Fibroblast of lung (primary cell): ENCODE data around the gene ALKBH3. TPM values are rescaled to one million over a fixed set of nuclear protein-coding genes. Genes with fewer than 3 reads are reported as not detected.
A peak's percentile ranks its signal among the peaks of the same experiment; 100 is the strongest.

Experiments used
- DNase-seq, 2 donors: peaks; one replicate each; pipeline versions ENCODE4 v3.0.0 to v3.0.0-alpha.2; 2010; ENCODE audit warnings: low read depth in 2 of 2
- H2AFZ ChIP-seq: 2 replicates; pipeline ENCODE4 v1.5.1; 2012; ENCODE audit warnings: low read length, control low read depth, inconsistent platforms
- H3K27ac ChIP-seq: 2 replicates; pipeline ENCODE4 v1.5.1; 2011; ENCODE audit warnings: low read length, control low read depth; ENCODE audit not compliant: insufficient read depth
- H3K27me3 ChIP-seq: 2 replicates; pipeline ENCODE4 v1.5.1; 2011; ENCODE audit warnings: mild to moderate bottlenecking, low read length; ENCODE audit not compliant: control insufficient read depth, insufficient read depth
- H3K36me3 ChIP-seq: 2 replicates; pipeline ENCODE4 v1.5.1; 2011; ENCODE audit warnings: low read length; ENCODE audit not compliant: control insufficient read depth, insufficient read depth
- H3K4me1 ChIP-seq: 2 replicates; pipeline ENCODE4 v1.5.1; 2011; ENCODE audit warnings: low read length; ENCODE audit not compliant: control insufficient read depth, insufficient read depth; ENCODE audit errors: extremely low read depth
- H3K4me2 ChIP-seq: 2 replicates; pipeline ENCODE4 v1.5.1; 2011; ENCODE audit warnings: low read length, control low read depth; ENCODE audit not compliant: insufficient read depth; ENCODE audit errors: extremely low read depth
- H3K4me3 ChIP-seq, 4 experiments: fragments of 200-600 bp in 1 of 4; sonication (generic) in 1 of 4; replicated peaks in 1 of 4; 2 replicates each; pipeline ENCODE4 v1.5.1; 2011 to 2016; ENCODE audit warnings: low read length in 4 of 4, low read depth in 3 of 4, mild to moderate bottlenecking in 3 of 4, control low read depth in 2 of 4, inconsistent platforms in 1 of 4, mixed read lengths in 1 of 4; ENCODE audit not compliant: insufficient read depth in 1 of 4; ENCODE audit errors: control extremely low read depth in 1 of 4
- H3K79me2 ChIP-seq: 2 replicates; pipeline ENCODE4 v1.5.1; 2012; ENCODE audit warnings: mild to moderate bottlenecking, low read length, inconsistent platforms; ENCODE audit not compliant: control insufficient read depth, insufficient read depth
- H3K9ac ChIP-seq: 2 replicates; pipeline ENCODE4 v1.5.1; 2011; ENCODE audit warnings: mild to moderate bottlenecking, low read length, control low read depth; ENCODE audit not compliant: insufficient read depth
- H3K9me3 ChIP-seq: 2 replicates; pipeline ENCODE4 v1.5.1; 2012; ENCODE audit warnings: low read depth, low read length; ENCODE audit not compliant: control insufficient read depth, insufficient read depth
- H4K20me1 ChIP-seq: 2 replicates; pipeline ENCODE4 v1.5.1; 2011; ENCODE audit warnings: low read length; ENCODE audit not compliant: control insufficient read depth, insufficient read depth; ENCODE audit errors: extremely low read depth
- CTCF ChIP-seq, 2 donors: IDR thresholded peaks in 1 of 2; conservative IDR thresholded peaks in 1 of 2; 1 replicate in 1 of 2; 2 replicates in 1 of 2; pipeline ENCODE4 v1.5.1; 2011 to 2012; ENCODE audit warnings: low read length in 2 of 2, control low read depth in 1 of 2, inconsistent platforms in 1 of 2, low read depth in 1 of 2, mild to moderate bottlenecking in 1 of 2
- EZH2 ChIP-seq: IDR thresholded peaks from 2 replicates; pipeline ENCODE4 v1.5.1; 2012; ENCODE audit warnings: low read length, control low read depth, mild to moderate bottlenecking; ENCODE audit errors: missing control alignments
- polyA plus RNA-seq, 2 donors: library from polyadenylated mRNA; depleted of rRNA in 1 of 2; stranded (reverse) in 1 of 2; unstranded in 1 of 2; fragments of >200 nt; gene quantifications; 2 replicates each; pipeline ENCODE4 v1.2.1, GENCODE V29; 2011 to 2012; ENCODE audit warnings: missing spikeins in 1 of 2
- total RNA-seq: library from RNA; depleted of rRNA; stranded (reverse); fragments of >200 nt; gene quantifications from 2 replicates; pipeline ENCODE4 v1.2.1, GENCODE V29; 2014

The ALKBH3 gene
- total and polyA plus RNA-seq, 2 donors (not counting 1 experiment from before 2014, with no cell fraction given), result 39.0 to 56.1 TPM

- Histone ChIP-seq H3K4me2 (no peak overlapping the region), H3K9me3 (no peaks in the 10 kb centered on the region), H3K27ac (no peak overlapping the region), H4K20me1 (no peaks in the 10 kb centered on the region), H3K9ac (no peak overlapping the region), H3K79me2 (no peaks in the 10 kb centered on the region), H3K27me3 (no peaks in the 10 kb centered on the region), H3K4me3 (no peak overlapping the region), H3K36me3 (peaks cover 9% of the 10 kb centered on the region), H3K4me1 (peaks cover 25% of the 10 kb centered on the region), H2AFZ (no peak overlapping the region)
- DNase-seq, result no peak
- no peak for TF ChIP-seq CTCF (conservative IDR thresholded peaks at IDR 0.05 in 1 of 2, IDR thresholded peaks at IDR 0.05 in 1 of 2; ENCODE audit: low read depth in 1 of 2, low read length in 2 of 2)
- no peak for TF ChIP-seq EZH2
Observed at GRCh38 chr11:43918662-43919061, 38.0 kb downstream of the ALKBH3 start.

DNA sequence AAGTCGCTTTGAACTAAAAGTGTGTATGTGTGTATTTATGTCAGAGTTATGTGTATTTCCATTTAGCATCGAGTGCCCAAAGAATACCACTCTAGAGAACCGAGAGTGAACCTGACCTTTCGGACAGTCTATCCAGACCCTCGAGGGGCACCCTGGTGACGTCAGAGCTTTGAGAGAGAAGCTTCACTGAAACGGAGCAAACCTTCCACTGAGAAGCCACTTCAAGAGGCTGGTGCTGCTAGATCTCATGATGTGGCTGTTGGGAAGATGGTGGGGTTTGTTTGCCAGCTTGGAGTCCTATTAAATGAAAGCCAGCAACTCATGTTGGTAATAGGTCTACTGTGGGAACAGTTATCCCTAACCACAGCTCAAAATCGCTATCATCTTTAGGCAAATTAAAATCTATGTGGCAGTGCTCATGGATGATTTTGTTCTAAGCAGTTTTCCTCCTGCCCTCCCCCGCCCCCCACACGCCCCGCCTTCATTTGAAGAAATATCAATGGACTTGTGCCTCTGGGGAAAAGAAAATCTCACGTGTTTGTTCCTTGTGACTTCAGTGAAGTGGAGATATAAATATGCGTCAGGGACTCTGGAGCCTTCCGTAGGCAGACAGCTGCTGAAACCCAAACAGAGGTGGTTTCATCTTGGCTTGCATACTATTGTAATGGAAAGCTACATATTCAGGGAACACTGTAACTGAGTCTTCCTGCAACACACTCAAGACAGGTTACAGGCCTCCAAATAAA, 39.4 kb downstream of the ALKBH3 start:
- TF ChIP-seq EZH2, result no peak
- TF ChIP-seq CTCF (conservative IDR thresholded peaks at IDR 0.05 in 1 of 2, IDR thresholded peaks at IDR 0.05 in 1 of 2; ENCODE audit: low read depth in 1 of 2, low read length in 2 of 2), result no peak
- peaks cover 34% of the 10 kb centered on the region for H3K4me1 ChIP-seq
- H4K20me1 ChIP-seq, result no peaks in the 10 kb centered on the region
- H3K36me3 ChIP-seq, result peaks cover 9% of the 10 kb centered on the region
- no peaks in the 10 kb centered on the region for H3K9me3 ChIP-seq
- H2AFZ ChIP-seq, result no peak overlapping the region
- DNase-seq, result peak in 1 of 2 donors; percentile 88
- no peaks in the 10 kb centered on the region for H3K79me2 ChIP-seq
- H3K4me2 ChIP-seq, result no peak overlapping the region
- H3K9ac ChIP-seq, result no peak overlapping the region
- peak overlapping the region; percentile 73 for H3K27ac ChIP-seq
- H3K4me3 ChIP-seq, result no peak overlapping the region
- H3K27me3 ChIP-seq, result no peaks in the 10 kb centered on the region

DNA sequence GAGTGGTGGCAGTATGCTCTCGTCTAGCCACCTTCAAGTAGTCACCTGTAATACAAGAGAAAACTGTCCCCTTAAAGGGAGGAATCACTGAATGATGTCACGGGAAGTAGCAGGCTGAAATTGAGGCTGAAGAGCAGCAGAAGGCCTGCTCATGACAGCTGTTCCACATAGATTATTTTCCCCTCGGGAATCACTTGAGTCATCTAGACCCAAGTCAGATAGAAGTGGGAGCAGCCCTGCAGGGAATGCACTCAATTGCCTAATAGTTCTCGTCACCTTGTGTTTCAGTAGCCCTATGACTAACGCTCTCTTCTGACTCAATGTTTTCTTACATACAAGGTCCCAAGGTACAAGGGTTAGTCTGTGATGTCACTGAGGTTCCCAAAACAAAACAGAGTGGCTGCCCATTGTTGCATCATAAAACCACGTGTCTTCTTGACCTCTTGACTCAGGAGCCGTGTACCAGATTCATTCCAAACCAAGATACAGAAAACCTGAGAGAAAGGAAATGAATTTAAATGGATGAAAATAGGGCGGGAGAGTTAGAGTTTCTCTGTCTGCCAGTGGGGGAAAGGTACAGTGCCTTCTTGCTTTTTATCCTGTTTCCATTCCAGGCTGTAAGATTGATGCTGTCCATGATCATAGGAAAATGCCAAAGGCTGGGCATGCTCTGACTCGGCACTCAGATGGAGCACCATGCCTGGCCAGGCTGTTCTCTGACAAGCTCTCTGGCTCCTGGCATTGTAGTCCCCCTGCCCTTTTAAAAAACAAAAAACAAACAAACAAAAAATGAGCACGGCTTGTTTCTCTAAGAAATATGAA, 40.2 kb downstream of the ALKBH3 start:
- Histone ChIP-seq H3K9ac (no peak overlapping the region), H3K4me1 (peaks cover 36% of the 10 kb centered on the region), H2AFZ (no peak overlapping the region), H4K20me1 (no peaks in the 10 kb centered on the region), H3K79me2 (no peaks in the 10 kb centered on the region), H3K27me3 (no peaks in the 10 kb centered on the region), H3K9me3 (no peaks in the 10 kb centered on the region), H3K4me2 (peak overlapping the region; percentile 54), H3K27ac (peak overlapping the region; percentile 73), H3K4me3 (no peak overlapping the region), H3K36me3 (peaks cover 9% of the 10 kb centered on the region)
- TF ChIP-seq CTCF (conservative IDR thresholded peaks at IDR 0.05 in 1 of 2, IDR thresholded peaks at IDR 0.05 in 1 of 2; ENCODE audit: low read depth in 1 of 2, low read length in 2 of 2) (no peak), EZH2 (no peak)
- DNase-seq, result peak; percentile 100
